ENCODE results near the gene PLEKHA3.

The PLEKHA3 gene

DNA sequence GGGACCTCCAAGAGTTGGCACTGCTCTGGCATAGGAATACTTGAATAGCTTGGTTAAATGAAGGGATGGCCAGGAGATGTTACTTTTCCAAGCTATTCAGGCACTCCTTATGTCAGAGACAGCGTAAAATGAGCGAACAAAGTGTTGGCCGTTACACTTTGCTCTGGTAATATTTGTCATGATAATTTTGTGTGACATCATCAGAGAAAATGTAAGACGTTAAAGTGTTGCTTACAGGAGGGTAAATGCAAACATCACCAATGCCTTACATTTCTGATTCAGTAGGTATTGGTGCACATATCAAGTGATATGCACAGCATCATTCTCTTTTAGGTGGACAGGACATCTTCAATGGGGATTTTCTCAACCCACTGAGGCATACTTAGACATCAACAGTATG is 46.0 kb downstream of the PLEKHA3 start:
- DNase-seq = no peak

DNA sequence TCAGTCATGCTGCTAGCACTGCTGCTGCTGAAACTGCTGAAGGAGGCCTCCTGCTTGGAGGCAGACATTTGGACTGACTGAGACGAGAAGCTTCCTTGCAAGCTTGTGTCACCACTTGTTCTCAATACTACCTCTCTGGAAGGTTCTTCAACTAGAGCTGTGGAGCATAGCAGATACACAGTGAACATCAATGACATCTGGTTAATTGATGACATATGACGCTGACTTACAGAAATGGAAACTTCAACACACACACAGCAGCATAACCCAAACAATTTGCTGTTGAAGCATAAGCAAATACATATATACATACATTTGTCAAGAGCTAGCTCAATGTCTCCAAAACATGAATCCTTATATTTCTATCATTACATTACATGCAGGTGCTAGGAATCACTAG is 47.3 kb downstream of the PLEKHA3 start:
- DNase-seq = no peak

DNA sequence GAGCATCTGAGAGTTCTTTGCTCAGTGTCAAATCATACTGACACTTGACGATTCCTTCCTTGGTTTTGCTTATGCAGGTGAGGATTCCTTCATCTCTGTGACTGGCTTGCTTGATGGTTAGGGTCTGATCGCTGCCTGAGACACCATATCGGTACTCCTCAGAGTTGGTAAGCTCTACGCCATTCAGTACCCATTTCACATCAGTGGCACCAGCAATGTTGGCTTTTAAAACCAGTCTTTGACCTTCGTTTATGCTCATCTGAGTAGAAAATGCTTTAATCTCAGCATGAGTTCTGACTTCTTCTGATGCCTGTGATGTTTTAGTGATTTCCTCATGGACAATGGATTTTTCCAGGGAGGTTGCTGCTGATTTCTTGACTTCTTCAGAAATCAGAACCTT is 48.4 kb downstream of the PLEKHA3 start:
- DNase-seq = no peak

DNA sequence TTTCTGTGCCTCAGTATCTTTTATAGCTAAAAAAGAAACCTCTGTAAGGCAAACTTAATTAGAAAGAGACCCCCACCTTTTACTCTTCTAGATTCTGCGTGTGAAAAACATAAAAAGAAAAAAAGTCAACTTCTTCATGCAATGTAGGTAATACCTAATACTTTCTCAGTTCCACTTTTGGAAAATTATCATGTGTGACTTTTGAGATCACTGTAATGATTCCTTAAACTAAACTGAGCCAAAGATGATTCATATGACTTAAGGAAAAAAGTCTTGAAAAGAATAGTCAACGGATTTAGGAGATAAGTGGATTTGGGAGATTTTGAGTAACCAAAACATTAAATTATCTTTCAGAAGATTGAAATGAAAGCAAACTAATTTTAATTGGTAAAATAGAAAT is 48.9 kb downstream of the PLEKHA3 start:
- DNase-seq = no peak

DNA sequence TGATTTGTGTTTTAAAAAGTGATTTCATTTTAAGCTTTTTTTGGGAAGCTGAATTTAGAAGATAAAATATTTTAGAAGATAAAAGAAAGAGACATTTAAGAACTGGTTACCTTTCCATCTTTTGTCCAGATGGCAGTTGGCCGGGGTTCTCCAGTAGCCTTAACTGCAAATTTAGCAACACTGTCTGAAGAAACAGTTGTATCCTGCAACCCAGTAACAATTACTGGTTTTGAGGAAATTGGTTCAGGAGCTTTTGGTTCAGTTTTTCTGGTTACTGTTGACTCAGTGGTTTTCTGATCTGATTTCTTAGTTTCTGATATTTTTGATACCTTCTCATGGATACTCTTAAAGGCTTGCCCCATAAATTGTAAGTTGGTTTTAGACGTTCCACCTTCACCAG is 49.9 kb downstream of the PLEKHA3 start:
- no peak for DNase-seq

DNA sequence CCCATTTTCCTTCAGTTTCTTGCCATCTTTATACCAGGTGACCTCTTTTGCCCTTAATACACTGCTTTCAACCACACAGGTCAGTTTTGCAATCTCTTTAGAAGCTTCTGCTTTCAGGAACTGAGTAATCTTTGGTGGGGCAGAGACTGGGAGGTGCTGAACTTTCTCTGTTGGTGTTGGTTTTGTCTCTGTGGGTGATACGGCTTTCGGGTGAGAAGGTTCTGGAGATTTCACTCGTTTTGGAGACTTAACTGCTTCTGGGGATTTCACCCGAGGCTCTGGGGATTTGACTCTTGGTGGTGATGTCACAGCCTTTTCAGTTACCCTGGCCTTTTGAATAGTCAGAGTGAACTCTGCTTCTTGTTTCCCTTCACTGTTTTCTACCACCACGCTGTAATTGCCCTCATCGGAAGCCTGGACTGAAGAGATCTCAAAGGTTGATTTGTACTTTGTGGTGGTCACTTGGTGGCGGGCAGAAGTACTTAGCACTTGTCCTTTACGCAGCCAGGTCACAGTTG is 50.4 kb downstream of the PLEKHA3 start:
- no peak for DNase-seq

DNA sequence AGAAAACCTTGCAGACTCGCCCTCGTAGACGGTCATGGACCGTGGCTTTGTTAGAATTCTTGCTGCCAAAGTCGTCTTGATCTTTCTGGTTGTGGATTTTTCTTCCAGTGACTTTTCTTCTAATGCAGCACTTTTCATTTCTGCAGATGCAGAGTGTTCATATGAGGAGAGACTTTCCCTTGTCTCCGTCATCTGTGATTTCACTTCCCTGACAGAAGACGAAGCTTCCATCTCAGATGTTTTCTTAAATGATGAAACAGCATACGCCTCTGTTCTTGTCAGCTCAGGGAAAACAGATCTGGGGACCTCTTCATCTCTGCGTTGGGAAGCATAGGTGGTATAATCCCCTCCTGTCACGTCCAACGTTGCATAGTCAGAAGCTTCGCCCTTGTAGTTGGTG is 50.9 kb downstream of the PLEKHA3 start:
- no peak for DNase-seq

DNA sequence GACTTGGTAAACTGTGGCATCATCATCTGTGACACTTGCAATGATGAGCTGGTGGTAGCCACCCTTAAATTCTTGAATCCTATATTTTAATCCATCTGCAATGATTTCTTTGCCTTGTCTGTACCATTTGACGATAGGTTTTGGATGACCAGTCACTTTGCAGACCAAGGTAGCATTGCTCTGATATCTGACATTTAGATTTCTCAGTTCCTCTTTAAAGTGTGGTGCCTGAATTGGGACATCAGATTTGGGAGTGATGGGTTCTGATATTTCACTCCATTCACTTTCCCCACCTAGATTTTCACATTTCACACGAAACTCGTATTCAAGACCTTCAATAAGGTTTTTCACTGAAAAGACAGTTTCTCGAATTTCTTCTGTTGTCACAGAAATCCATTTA is 55.8 kb downstream of the PLEKHA3 start:
- no peak for DNase-seq

DNA sequence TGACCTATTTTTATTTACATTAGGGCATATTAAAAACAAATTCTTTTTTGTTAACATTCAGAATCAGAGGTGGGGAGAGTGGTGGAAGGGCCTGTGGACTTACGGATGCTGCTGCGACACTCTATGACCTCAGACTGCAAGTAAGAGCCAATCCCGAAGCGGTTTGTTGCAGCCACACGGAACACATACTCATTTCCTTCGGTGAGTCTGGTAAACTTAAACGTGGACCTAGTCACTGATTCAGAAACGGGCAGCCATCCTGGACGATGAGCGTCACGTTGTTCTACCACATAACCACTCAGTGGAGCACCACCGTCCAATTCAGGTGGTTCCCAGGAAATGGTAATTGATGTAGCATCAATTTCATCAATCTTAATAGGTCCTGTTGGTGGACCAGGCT is 61.9 kb downstream of the PLEKHA3 start:
- DNase-seq = no peak

DNA sequence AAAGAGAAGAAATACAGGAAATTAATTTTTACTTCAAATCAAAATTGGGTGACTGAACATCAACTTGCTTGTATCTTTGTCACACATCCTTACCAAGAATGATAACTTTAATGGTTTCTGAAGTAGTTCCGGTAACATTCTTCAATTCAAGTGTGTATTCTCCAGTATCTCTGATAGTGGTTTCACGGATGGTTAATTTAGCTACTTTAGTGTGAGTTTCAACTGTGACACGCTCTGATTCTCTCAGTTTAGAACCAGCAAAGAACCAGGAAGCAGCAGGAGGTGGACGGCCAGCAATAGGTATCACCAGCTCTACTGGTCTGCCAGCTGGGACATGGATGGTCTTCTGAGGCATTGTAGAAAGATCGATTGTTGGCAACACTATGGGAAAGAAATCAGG is 62.3 kb downstream of the PLEKHA3 start:
- no peak for DNase-seq

DNA sequence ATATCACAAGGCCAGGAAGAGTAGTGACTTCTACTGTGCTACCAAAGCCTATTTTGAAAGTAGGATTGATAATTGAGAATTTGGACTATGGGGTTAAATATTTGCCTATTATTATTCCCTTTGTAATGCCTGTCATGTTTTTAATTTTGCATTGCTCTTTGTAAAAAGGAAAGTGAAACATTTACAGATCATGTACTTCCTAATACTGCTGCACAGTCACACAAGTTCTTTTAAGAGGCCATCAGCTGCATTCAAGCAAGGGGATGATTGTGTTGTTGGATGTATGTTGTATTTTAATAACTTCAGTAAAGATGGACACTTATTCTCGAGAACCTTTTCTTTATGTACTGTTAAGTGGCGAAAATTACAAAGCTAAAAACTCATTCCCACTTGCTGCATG is 70.1 kb downstream of the PLEKHA3 start:
- no peak for DNase-seq

DNA sequence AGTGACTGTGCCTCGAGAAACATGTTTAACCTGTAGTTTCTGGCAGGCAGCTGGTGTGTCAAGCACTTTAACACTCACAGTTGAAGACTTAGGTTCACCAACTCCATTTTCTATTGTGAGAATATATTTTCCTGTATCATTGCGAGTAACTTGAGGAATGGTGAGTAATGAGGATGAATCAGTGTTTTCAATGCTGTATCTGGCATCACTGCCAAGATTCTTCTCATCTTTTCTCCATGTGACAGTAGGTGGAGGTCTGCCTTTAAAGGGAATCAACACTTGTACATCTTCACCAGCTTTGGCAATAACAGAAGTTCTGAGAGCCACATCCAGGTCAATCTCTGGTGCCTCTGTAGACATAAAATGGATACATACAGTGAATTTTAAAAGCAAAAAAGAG is 72.8 kb downstream of the PLEKHA3 start:
- no peak for DNase-seq
